ENCODE data around the gene OR51B4. TPM values are rescaled to one million over a fixed set of nuclear protein-coding genes. Genes with fewer than 3 reads are reported as not detected.
"Not testable (repeated sequence)": the region's sequence is repeated elsewhere in the genome, so short reads cannot be mapped to it uniquely, and the experiment has no call there.

The OR51B4 gene
- total RNA-seq, 1 donor from 2014 or later, result not detected

DNA sequence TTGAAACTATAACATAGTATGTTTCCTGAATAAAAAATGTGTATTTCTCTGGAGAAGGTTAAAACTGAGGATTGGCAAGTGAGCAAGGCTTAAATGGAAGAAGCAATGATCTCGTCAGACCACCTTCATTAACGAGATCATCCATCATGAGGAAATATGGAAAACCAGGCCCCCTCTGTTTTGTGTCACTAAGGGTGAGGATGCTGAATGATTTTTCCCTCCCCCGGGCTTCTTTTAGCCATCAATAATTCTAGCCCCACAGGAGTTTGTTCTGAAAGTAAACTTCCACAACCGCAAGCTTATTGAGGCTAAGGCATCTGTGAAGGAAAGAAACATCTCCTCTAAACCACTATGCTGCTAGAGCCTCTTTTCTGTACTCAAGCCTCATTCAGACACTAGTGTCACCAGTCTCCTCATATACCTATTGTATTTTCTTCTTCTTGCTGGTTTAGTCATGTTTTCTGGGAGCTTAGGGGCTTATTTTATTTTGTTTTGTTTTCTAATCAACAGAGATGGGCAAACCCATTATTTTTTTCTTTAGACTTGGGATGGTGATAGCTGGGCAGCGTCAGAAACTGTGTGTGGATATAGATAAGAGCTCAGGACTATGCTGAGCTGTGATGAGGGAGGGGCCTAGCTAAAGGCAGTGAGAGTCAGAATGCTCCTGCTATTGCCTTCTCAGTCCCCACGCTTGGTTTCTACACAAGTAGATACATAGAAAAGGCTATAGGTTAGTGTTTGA, 26.2 kb downstream of the OR51B4 start:
- DNase-seq (ENCODE audit: low read depth), result no peak

DNA sequence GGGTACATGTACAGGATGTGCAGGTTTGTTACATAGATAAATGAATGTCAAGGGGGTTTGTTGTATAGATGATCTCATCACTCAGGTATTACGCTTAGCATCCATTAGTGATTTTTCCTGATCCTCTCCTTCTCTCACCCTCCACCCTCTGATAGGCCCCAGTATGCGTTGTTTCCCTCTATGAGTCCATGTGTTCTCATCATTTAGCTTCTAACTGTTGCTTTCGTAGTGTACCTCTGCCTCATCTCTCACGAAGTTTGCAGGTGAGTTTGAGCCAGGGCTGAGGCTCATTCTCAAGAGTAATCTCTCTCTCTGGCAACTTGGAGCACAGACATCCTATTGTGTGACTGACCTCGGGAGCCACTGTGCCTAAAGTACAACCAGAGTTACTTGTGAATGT, 27.4 kb downstream of the OR51B4 start:
- no peak for DNase-seq (ENCODE audit: low read depth)

DNA sequence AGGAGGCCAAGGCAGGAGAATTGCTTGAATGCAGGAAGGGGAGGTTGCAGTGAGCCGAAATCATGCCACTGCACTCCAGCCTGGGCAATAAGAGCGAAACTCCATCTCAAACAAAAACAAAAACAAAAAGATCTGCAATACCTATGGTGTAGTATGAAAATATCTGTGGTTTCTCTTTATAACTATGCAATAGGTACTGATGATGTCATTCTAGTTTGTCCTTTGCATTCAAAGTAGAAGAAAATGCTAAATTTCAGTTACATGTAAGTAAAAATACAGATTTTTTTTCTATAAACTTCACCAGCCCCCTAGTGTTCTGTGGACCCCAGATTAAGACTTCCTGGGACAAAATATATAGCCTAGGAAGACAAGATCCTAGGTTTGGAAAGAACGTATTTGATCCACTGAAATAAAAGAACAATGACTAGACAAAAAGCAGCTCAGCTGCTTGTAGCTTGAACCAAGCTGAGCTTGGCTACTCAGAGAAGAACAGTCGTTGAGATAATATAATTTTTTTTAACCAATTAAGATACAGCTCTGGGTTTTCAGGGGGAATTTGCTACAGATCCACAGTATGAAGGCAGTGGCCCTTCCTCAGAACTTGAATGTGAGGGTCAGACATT, 29.2 kb downstream of the OR51B4 start:
- DNase-seq (ENCODE audit: low read depth), result no peak

DNA sequence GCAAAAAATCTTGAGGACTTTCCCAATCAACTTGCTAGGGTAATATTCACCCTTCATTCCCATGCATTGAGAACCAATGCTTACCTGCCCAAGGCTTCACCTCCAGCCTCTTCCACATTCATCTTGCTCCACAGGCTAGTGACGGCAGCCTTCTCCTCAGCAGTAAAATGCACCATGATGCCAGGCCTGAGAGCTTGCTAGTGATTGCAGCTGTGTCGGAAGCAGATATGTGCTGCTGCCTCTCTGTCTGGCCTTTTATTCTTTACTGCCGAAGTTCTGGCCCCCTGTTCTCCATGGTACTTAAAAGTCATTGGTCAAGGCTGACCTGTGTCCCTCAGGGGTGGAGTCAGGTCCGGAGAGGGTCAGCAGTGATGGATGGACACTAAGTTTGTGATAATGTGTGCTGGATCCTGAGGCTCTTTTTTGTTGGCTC, 32.0 kb downstream of the OR51B4 start, which contains the start of gene HBE1:
TSS of gene HBE1 (minus strand) at position 231 of the 433 bp plus-strand sequence. CDS start at position 176, 55 bp downstream.
- no peak for DNase-seq (ENCODE audit: low read depth)

DNA sequence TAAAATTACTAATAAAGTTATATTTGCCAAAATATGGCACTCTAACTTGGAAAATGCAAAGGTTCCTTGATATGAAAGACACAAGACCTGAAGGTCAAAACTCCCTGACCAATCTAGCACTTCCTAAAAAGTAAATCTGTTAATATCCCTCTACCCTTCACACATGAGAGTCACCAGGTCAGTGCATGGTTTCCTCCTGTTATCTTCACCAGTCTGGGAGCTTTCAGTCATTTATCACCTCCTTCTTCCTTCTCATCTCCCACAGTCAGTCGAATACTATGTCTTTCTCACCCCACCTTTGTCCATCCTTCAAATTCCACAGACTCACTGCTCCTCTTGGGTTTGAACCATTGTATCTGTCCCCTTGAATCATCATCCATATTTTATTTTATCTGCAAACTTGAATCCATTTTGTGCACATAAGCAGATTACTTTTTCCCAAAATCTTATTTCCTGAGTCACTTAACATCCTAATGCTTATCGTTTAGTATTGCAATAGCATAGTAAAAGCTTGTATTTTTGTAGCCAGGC, 34.6 kb downstream of the OR51B4 start:
- DNase-seq (ENCODE audit: low read depth), result no peak

DNA sequence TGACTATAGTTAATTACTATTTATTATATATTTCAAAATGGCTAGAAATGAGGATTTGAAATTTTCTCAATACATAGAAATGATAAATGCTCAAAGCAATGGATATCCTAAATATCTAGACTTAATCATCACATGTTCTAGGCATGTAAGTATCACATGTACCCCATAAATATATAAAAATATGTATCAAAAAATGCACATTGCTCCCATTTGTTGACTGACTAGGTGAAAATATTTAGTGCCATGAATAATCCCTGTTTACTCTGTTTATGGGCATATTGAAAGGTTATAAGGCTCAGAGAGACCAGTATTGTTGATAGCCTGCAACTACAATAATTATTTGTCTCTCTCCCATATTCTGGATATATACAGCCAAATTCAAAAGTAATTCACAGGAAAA, 35.1 kb downstream of the OR51B4 start:
- no peak for DNase-seq (ENCODE audit: low read depth)

DNA sequence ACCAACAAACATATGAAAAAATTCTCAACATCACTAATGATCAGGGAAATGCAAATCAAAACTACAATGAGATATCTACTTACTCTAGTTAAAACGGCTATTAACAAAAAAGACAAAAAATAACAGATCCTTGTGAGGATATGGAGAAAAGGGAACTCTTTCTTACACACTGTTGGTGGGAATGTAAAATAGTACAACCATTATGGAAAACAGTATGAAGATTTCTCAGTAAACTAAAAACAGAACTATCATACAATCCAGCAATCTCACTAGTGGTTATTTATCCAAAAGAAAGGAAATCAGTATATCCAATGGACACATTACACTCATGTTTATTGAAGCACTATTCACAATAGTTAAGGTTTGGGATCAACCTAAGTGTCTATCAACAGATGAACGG, 35.9 kb downstream of the OR51B4 start:
- no peak for DNase-seq (ENCODE audit: low read depth)

DNA sequence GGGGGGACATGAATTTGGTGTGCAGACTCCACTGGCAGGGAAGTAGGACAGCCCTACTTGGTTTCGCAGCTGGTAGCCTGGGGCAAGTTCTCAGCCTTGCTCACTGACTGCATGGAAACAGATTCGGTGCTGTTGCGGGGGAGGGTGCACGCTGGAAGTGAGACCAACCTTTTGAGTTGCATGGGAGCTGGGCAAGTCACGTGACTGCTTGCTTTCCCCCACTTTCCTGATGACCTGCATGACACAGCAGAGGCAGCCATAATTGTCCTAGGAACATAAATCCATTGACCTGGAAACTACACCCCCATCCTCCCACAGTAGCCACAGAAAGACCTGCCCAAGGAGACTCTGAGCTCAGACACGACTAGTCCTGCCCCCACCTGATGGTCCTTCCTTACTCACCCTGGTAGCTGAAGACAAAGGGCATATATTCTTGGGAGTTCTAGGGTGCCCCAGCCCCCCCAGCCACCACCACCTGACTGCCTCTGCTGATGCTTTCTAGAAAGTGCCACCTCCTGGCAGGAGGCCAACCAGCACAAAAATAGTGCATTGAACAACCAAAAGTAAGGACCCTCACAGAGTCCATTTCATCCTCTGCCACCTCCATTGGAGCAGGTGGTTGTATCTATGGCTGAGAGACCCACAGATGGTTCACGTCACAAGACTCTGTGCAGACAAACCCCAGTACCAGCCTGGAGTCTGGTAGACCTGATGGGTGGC, 43.0 kb downstream of the OR51B4 start:
- no peak for DNase-seq (ENCODE audit: low read depth)

DNA sequence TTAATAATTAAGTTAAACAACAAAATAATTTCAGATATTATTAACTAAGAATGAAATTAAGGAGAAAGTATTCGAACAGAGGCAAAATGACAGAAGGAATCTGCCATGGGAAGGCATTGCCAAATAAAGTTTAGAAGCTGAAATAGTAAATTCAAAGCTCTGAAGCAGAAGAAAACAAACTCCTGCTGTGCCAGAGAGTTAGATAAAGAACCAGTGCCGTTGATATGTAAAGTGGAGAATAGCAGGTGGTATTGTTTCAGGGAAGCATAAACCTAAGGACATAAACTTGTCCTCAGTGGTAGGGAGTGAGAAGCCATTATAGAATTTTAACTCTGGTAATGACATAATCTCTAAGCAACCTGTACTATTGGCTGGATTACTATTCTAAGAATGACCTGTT, 44.5 kb downstream of the OR51B4 start:
- no peak for DNase-seq (ENCODE audit: low read depth)

DNA sequence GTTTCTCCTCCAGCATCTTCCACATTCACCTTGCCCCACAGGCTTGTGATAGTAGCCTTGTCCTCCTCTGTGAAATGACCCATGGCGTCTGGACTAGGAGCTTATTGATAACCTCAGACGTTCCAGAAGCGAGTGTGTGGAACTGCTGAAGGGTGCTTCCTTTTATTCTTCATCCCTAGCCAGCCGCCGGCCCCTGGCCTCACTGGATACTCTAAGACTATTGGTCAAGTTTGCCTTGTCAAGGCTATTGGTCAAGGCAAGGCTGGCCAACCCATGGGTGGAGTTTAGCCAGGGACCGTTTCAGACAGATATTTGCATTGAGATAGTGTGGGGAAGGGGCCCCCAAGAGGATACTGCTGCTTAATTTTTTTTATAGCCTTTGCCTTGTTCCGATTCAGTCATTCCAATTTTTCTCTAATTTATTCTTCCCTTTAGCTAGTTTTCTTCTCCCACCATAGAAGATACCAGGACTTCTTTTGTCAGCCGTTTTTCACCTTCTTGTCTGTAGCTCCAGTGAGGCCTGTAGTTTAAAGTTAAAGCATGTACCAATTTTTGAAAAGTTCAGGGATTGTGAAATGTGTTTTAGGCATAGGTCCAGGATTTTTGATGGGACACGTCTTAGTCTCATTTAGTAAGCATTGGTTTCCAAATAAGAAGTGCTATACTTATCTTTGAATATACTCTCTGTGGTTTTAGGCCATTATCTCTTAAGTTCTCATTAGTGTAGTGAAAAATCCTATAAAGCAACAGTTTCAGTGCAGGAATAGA, 46.9 kb downstream of the OR51B4 start, which contains the start of gene HBG2:
TSS of gene HBG2 (minus strand) at position 136 of the 768 bp plus-strand sequence. CDS start at position 83, 53 bp downstream.
- not testable (repeated sequence) for DNase-seq (ENCODE audit: low read depth)

DNA sequence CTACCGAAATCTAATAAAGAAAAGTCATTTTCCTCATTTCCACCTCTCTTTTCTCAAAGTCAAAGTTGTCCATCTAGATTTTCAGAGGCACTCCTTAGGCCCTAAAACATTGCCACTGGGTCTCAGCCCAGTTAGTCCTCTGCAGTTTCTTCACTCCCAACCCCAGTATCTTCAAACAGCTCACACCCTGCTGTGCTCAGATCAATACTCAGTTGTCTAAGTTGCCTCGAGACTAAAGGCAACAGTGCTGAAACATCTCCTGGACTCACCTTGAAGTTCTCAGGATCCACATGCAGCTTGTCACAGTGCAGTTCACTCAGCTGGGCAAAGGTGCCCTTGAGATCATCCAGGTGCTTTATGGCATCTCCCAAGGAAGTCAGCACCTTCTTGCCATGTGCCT, 47.7 kb downstream of the OR51B4 start:
- DNase-seq (ENCODE audit: low read depth), result not testable (repeated sequence)

DNA sequence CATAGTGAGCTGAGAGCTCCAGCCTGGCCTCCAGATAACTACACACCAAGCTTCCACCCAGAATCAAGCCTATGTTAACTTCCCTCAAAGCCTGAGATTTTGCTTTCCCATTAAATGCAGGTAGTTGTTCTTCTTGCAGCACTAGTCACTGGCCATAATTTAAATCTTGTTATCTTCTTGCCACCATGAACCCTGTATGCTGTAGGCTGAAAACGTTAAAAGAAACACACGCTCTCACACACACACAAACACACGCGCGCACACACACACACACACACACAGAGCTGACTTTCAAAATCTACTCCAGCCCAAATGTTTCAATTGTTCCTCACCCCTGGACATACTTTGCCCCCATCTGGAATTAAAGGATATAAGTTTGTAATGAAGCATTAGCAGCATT, 48.3 kb downstream of the OR51B4 start:
- DNase-seq (ENCODE audit: low read depth), result not testable (repeated sequence)

DNA sequence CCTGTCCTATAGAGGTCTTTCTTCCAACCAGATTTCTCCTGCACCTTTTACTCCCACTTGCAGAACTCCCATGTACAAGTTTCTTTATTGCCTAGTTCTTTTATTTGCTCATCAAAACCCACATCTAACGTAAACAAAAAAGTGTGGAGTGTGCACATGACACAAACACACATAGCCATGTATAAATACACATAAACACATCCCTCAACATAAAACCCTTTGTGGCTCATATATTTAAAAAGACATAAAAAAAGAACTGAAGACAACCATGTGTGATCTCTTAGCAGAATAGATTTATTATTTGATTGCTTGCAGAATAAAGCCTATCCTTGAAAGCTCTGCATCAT, 48.9 kb downstream of the OR51B4 start:
- DNase-seq (ENCODE audit: low read depth), result no peak

DNA sequence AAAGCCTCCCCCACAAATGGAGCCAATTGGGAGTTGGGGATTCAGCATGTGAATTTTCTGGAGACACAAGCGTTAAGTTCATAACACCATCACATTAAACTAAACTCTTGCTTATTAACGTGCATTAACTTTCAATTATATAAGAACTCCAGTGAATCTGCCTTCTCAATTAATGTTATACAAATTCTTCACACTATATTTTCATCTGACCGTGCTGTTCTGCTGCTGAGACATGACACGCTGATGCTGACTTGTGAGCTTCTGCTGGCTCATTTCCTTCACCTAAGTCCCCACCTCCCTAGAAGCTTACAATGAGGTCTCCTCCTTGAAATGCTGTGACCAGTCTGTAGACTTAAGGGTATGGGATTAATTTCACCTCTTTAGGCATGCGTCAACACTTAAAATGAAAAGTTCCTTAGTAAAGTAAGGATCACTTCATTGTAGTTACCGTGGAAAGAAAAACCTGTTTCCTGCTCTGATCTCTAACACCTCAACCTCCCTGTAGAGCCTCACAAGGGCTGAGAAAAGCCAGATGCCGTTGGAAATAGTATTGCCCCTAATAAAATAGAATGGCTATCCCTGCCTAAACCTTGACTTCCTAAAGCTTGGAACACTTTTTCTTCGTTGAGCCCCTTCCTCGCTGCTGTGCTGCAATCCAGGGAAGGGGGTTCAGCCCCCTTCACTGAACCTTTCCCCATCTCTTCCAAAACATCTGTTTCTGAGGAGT, 49.4 kb downstream of the OR51B4 start:
- no peak for DNase-seq (ENCODE audit: low read depth)

DNA sequence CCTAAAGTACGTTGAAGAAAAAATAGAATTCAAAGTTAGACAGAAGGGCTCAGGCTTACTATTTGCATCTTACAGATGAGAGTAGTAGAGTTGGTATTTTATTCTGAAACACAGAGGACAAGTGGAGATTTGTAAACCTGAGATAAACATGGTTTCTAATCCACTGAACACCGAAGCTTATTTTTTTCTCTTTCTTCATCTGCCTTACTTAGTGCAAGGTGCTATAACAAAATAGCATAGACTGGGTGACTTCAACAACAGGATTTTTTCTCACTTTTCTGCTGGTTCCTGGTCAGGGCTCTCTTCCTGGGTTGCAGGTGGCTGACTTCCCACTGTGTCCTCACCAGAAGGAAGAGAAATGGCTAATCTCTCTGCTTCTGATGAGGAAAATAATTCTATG, 50.0 kb downstream of the OR51B4 start:
- no peak for DNase-seq (ENCODE audit: low read depth)

Other genes with a start within 250 kb of the OR51B4 start
- gene OR52E2, start 242.3 kb downstream of the OR51B4 start, total RNA-seq, result not detected in 2 replicates
- gene OR52E1, start 232.4 kb downstream of the OR51B4 start, total RNA-seq, result not detected in 2 replicates
- not detected in 2 replicates for gene OR52A5, start 163.6 kb downstream of the OR51B4 start, total RNA-seq
- gene OR52A1, start 147.2 kb downstream of the OR51B4 start, total RNA-seq, result not detected in 2 replicates
- not detected in 2 replicates for gene OR51V1, start 101.3 kb downstream of the OR51B4 start, total RNA-seq
- not detected in 2 replicates for gene HBB, start 74.9 kb downstream of the OR51B4 start, total RNA-seq
- not detected in 2 replicates for gene HBD, start 67.5 kb downstream of the OR51B4 start, total RNA-seq
- gene HBG1, start 52.1 kb downstream of the OR51B4 start, total RNA-seq, result not detected in 2 replicates
- gene HBG2, start 47.2 kb downstream of the OR51B4 start, total RNA-seq, result not detected in 2 replicates
- gene HBE1, start 32.0 kb downstream of the OR51B4 start, total RNA-seq, result not detected in 2 replicates
- gene OR51B2, start 22.4 kb upstream of the OR51B4 start, total RNA-seq, result 0.80 TPM in 1 of 2 replicates, not detected in the other
- 0.21 and 0.29 TPM in 2 replicates for gene OR51B5, start 41.6 kb upstream of the OR51B4 start, total RNA-seq
- not detected in 2 replicates for gene OR51B6, start 49.6 kb upstream of the OR51B4 start, total RNA-seq
- not detected in 2 replicates for gene OR51M1, start 81.9 kb upstream of the OR51B4 start, total RNA-seq
- gene OR51Q1, start 120.2 kb upstream of the OR51B4 start, total RNA-seq, result not detected in 2 replicates
- gene OR51I1, start 139.6 kb upstream of the OR51B4 start, total RNA-seq, result not detected in 2 replicates
- gene OR51I2, start 147.4 kb upstream of the OR51B4 start, total RNA-seq, result not detected in 2 replicates
- not detected in 2 replicates for gene OR52D1, start 186.7 kb upstream of the OR51B4 start, total RNA-seq
- gene UBQLN3, start 208.0 kb upstream of the OR51B4 start, total RNA-seq, result 0.05 and 0.16 TPM in 2 replicates
- gene UBQLNL, start 214.8 kb upstream of the OR51B4 start, total RNA-seq, result 0.32 and 0.42 TPM in 2 replicates
- gene OR52H1, start 246.6 kb upstream of the OR51B4 start, total RNA-seq, result not detected in 2 replicates

Measured in myocyte (in vitro differentiated cells).